Peyer's patch (tissue), 4 donors: ENCODE measurements around the gene TMTC2. TPM values are rescaled to one million over a fixed set of nuclear protein-coding genes. Genes with fewer than 3 reads are reported as not detected.

Source experiments
- DNase-seq, 3 donors: peaks; one replicate each; pipeline ENCODE4 v3.0.0-alpha.2; 2017 to 2019
- H3K27ac ChIP-seq, 4 donors: fragments of 200-600 bp; sonication (generic); one replicate each; pipeline ENCODE4 v1.5.1; 2016 to 2019
- H3K27me3 ChIP-seq, 2 donors: fragments of 200-600 bp; sonication (generic); one replicate each; pipeline ENCODE4 v1.5.1; 2019
- H3K36me3 ChIP-seq, 3 donors: fragments of 200-600 bp; sonication (generic); one replicate each; pipeline ENCODE4 v1.5.1; 2016 to 2019
- H3K4me1 ChIP-seq, 4 donors: fragments of 200-600 bp; sonication (generic); one replicate each; pipeline ENCODE4 v1.5.1; 2016 to 2019
- H3K4me3 ChIP-seq, 4 donors: fragments of 200-600 bp; sonication (generic); 1 replicate in 3 of 4; 2 replicates in 1 of 4; pipeline ENCODE4 v1.5.1; 2016 to 2019; ENCODE audit warnings: mild to moderate bottlenecking in 1 of 4
- H3K9me3 ChIP-seq, 4 donors: fragments of 200-600 bp; sonication (generic); one replicate each; pipeline ENCODE4 v1.5.1; 2016 to 2019; ENCODE audit warnings: mild to moderate bottlenecking in 1 of 4
- POLR2A ChIP-seq, 2 donors: fragments of 450-650 bp; IDR thresholded peaks; one replicate each; pipeline ENCODE4 v1.5.1; 2017; ENCODE audit warnings: antibody characterized with exemption in 2 of 2, mild to moderate bottlenecking in 2 of 2, moderate library complexity in 2 of 2
- total RNA-seq, 4 donors: library from RNA; depleted of rRNA; stranded (reverse); fragments of >200 nt; gene quantifications; one replicate each; pipeline ENCODE4 v1.1.0, GENCODE V29; 2016
- TF ChIP-seq, protein P1 (sequence below), 6 experiments: fragments of 450-650 bp in 4 of 6; fragments of 200-600 bp in 2 of 6; sonication (generic) in 1 of 6; IDR thresholded peaks; one replicate each; pipeline ENCODE4 v1.5.1; 2017 to 2019; ENCODE audit warnings: antibody characterized with exemption in 6 of 6, mild to moderate bottlenecking in 3 of 6, moderate library complexity in 1 of 6

The TMTC2 gene
- total RNA-seq, 4 donors from 2014 or later: 7.0 to 19.8 (median 8.5) TPM

DNA sequence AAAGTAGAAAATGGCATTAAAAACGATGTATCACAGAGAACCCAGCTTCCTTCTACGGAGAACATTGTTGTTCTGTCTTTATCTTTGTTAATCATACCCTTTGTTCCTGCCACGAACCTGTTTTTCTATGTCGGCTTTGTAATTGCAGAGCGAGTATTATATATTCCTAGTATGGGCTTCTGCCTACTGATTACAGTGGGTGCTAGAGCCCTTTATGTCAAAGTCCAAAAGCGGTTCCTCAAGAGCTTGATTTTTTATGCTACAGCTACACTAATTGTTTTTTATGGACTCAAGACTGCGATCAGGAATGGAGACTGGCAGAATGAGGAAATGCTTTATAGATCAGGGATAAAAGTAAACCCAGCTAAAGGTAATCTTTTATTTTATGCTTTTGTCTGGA is 209.6 kb downstream of the TMTC2 start:
- DNase-seq: no peak
- Histone ChIP-seq H3K9me3 (no peaks in the 10 kb centered on the region), H3K36me3 (no peaks in the 10 kb centered on the region), H3K4me1 (no peaks in the 10 kb centered on the region), H3K4me3 (no peak overlapping the region), H3K27ac (peak overlapping the region in 1 of 4 donors; percentile 9), H3K27me3 (no peaks in the 10 kb centered on the region)
- TF ChIP-seq POLR2A (IDR thresholded peaks at IDR 0.05): no peak
- TF ChIP-seq, protein P1, sequence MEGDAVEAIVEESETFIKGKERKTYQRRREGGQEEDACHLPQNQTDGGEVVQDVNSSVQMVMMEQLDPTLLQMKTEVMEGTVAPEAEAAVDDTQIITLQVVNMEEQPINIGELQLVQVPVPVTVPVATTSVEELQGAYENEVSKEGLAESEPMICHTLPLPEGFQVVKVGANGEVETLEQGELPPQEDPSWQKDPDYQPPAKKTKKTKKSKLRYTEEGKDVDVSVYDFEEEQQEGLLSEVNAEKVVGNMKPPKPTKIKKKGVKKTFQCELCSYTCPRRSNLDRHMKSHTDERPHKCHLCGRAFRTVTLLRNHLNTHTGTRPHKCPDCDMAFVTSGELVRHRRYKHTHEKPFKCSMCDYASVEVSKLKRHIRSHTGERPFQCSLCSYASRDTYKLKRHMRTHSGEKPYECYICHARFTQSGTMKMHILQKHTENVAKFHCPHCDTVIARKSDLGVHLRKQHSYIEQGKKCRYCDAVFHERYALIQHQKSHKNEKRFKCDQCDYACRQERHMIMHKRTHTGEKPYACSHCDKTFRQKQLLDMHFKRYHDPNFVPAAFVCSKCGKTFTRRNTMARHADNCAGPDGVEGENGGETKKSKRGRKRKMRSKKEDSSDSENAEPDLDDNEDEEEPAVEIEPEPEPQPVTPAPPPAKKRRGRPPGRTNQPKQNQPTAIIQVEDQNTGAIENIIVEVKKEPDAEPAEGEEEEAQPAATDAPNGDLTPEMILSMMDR (IDR thresholded peaks at IDR 0.05): no peak

DNA sequence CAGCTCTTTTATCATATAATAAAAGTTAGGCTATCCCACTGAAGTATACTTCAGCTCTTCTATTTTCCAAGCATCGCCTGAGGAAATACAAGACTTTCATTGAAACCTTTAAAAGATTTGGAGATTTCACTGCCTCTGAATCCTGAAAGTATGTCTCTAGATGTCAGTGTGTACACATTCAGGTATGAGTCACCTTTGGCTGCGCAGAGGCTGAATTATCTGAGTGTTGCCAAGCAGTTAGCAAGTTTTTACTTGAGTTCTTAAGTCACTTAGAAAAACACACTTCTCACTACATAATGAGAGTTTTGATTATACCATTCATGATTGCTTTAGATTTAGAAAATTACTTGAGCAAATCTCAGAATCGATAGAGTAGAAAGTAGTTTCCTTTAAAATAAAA is 210.3 kb downstream of the TMTC2 start:
- H3K4me1 ChIP-seq: no peaks in the 10 kb centered on the region
- TF ChIP-seq, protein P1 (IDR thresholded peaks at IDR 0.05): peak in 3 of 6 experiments; percentile 7 to 16 (median 16)
- TF ChIP-seq POLR2A (IDR thresholded peaks at IDR 0.05): no peak
- DNase-seq: peak in 1 of 3 donors; percentile 55
- no peaks in the 10 kb centered on the region for H3K27me3 ChIP-seq
- no peaks in the 10 kb centered on the region for H3K9me3 ChIP-seq
- H3K4me3 ChIP-seq: no peak overlapping the region
- peak overlapping the region in 1 of 4 donors; percentile 9 for H3K27ac ChIP-seq
- H3K36me3 ChIP-seq: no peaks in the 10 kb centered on the region

DNA sequence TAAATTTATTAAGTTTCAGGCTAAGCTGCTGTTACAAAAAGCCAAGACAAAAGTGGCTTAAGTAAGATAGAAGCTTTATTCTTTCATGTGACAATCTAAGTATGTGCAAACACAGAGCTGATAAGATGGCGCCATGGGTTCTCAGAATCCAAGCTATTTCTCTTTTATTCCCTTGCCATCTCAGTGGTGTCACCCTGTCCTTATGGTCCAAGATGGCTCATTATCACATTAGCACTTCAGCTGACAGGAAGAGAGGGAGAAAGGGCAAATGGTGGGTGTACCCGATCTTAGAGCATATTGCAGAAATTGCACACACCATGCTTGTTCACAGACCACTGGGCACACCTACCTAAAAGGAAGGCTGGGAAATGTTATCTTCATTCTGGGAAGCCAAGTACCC is 211.7 kb downstream of the TMTC2 start:
- H3K27me3 ChIP-seq: no peaks in the 10 kb centered on the region
- H3K4me1 ChIP-seq: no peaks in the 10 kb centered on the region
- DNase-seq: no peak
- no peaks in the 10 kb centered on the region for H3K9me3 ChIP-seq
- H3K27ac ChIP-seq: no peak overlapping the region
- no peaks in the 10 kb centered on the region for H3K36me3 ChIP-seq
- TF ChIP-seq POLR2A (IDR thresholded peaks at IDR 0.05): no peak
- TF ChIP-seq, protein P1 (IDR thresholded peaks at IDR 0.05): no peak
- H3K4me3 ChIP-seq: no peak overlapping the region

DNA sequence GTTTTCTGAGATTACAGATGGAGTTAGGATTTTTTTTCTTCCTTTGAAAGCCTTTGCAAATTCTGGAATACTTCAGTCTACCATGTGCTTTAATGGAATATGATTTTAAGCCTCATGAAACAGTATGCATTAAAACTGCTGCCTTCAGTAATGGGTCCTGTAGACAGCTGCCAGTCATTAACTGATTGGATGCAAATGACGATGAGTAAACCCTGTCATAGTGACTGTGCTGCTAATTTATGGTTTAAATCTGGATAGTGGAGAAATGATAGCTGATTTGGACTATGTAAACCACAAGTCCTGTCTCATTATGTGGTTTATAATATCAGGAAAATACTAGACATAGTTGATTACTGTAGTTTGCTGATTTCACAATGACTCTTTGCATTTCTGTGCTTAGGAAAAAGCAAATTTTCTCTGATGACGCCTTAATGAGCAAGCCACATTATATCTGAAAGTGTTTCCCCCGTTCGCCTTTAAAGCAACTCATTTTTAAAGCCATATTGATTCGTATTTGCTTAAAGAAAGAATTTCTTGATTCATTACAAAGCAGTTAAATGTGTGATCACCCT is 217.6 kb downstream of the TMTC2 start:
- H3K27ac ChIP-seq: no peak overlapping the region
- H3K4me1 ChIP-seq: no peaks in the 10 kb centered on the region
- DNase-seq: no peak
- H3K27me3 ChIP-seq: no peaks in the 10 kb centered on the region
- TF ChIP-seq POLR2A (IDR thresholded peaks at IDR 0.05): no peak
- TF ChIP-seq, protein P1 (IDR thresholded peaks at IDR 0.05): no peak
- H3K36me3 ChIP-seq: no peaks in the 10 kb centered on the region
- H3K9me3 ChIP-seq: no peaks in the 10 kb centered on the region
- H3K4me3 ChIP-seq: no peak overlapping the region

DNA sequence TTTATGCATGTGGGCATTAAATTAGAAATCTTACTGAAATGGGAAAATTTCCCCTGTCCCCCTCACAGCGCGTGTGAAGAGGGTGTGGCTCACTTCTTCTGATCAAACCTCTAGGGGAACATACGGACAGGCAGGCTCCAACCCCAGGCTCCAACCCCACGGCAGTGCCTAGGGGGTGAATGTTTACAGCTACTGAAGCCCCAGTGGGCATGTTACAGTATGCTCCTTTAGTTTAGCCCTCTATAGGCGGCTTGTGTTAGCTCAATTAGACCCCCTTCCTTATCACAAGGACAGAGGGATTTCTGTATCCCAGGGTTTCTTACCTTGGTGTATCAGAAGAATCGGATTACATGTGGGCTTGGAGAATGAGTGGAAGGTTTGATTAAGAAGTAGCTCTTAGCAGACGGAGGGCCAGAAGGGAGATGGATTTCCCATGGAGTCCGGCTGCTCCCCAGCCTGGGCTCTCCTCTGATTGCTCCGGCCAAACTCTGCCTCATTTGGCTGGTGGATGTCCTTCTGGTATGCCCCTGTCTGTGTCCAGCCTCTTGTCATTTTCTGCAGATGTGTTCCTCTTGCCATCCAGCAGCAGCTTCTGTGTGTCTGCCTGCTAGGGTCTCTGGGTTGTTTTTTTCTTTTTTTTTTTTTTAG is 223.7 kb downstream of the TMTC2 start:
- no peak for TF ChIP-seq POLR2A (IDR thresholded peaks at IDR 0.05)
- TF ChIP-seq, protein P1 (IDR thresholded peaks at IDR 0.05): no peak
- no peak for DNase-seq
- Histone ChIP-seq H3K36me3 (no peaks in the 10 kb centered on the region), H3K27me3 (no peaks in the 10 kb centered on the region), H3K27ac (no peak overlapping the region), H3K4me1 (no peaks in the 10 kb centered on the region), H3K9me3 (no peaks in the 10 kb centered on the region), H3K4me3 (no peak overlapping the region)
